ENCODE data around the gene SLF1.

Gene SLF1

DNA sequence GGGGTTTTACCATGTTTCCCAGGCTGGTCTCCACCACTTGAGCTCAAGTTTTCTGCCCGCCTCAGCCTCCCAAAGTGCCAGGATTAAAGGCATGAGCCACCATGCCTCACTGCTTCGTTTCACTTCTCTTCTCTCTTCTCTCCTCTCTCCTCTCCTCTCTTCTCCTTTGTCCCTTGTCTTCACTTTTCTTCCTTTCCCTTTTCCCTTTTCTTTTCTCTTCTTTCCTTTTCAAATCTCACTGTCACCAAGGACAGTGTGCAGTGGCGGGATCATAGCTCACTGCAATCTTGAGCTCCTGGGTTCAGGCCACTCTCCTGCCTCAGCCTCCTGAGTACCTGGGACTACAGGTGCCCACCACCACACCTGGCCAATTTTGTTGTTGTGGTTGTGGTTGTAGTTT lies 49.5 kb downstream of the SLF1 start:
- no peak for DNase-seq

- no peak for DNase-seq
Observed at GRCh38 chr5:94670726-94671125, 52.3 kb downstream of the SLF1 start.

DNA sequence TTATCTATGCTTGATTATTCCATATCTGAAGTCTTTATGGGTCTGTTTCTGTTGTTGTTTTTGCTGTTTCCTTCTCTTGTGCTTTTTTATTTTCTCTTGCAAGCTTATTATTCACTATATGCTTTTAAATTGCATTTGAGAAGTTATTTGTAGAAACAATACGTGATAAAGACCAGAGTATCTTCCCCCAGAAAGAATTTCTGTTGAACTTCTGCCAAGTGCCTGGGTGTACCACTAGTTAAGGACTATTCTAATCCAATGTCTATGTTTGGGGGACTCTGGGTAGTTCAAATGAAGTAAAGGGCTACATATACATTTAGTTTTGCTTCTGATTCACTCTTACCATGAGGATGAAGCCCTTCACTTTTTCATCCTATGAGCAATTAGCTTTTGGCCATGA lies 54.3 kb downstream of the SLF1 start:
- no peak for DNase-seq

DNA sequence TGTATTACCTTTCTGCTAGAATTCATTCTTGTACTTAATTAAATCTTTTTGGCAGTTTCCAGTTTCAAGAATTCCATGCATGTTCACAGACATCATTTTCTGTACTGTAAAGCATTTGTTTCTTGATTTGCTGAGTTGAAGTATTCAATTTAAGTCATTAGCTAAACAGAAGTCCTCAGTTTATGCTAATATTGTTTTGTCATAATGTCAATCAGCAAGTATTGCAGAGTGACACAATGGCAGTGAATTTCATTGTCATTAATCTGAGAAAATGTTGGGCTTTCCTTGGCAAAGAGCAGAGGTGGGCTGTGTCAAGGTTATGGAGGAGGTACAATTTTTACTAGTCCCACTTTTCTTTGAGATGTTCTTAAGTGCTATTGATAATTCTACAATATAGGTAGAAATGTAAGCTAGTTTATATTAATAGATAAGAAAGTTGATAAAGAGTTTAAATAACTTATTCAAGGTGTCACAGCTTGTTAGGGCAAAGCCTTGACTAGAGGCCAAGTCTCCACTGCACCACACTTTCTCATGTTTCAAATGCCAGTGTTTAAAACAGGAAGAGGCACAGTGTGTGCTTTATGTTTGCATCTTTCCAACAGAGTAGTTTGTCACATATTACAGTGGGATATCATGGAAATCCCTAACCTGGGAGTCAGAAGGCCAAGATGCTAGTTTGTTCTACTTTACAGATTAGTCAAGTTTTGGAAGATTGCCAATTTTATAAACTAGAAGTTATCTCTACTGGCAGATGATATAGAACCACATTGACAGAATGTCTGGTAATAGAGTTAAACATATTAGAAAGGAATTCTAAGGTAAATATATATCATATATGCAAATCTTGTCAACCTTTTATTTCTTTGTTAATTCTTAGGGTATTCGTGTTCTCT lies 56.3 kb downstream of the SLF1 start:
- DNase-seq = no peak

DNA sequence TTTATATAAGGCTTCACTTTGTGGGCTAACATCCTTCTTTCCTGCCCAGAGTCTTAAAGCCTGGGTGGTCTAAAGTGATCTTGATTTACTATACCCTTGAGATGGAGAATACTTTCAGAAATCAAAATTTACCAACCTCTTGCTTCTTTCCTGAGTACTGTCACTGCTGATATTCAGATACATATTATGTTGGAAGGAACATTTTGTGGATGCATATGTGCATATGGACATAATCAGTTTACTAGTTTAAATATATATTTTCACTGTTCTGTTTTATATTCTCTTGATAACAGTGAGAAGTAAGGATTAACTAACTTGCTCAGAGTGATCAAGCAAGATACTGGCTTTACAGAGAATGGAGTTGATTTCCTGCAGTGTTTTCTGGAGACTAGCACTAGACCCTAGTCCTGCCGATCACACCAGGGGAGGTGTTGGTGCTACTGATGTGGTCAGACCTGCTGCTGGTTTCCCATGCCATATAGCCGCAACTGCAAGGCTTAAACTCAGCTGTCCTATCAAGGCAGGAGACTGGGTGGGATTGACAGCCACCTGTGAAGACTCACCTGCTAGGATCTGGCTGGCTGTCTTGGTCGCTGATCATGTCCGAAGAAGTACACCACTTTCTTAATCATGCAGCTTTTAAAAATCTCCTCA lies 57.6 kb downstream of the SLF1 start:
- DNase-seq = no peak

DNA sequence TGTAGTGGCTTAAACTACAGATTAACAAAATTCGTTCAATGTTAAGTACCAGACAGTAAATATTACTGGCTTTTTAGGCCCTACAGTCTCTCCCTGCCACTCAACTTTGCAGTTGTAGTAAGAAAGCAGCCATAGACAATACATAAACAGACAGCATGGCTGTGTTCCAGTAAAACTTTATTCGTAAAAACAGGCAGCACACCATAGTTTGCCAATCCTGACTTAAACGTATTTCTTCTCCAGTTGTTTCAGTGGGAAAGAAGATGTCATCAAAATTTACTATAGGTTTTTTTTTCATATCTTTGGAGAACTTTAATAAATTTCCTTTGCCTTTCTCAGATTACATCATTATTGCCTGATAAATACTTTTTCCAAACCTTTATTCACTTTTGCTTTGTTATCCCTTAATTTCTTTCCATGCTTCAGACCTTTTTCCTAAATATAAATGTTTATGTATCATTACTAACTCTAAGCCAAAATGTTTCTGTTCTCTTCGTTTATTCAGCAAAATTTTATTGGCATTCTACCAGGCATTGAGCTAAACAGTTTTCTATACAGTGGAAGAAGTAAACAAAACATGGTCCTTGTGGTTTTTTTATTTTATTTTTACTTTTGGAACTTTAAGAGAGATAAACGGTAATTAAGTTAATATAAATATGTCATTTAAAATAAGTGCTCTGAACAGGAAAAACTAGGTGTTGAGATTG lies 64.5 kb downstream of the SLF1 start:
- no peak for DNase-seq

- no peak for DNase-seq
Observed at GRCh38 chr5:94689908-94690307, 71.4 kb downstream of the SLF1 start.

- peak; percentile 41 for DNase-seq
Observed at GRCh38 chr5:94690778-94691177, 72.3 kb downstream of the SLF1 start.

- no peak for DNase-seq
Observed at GRCh38 chr5:94691291-94691690, 72.8 kb downstream of the SLF1 start.

DNA sequence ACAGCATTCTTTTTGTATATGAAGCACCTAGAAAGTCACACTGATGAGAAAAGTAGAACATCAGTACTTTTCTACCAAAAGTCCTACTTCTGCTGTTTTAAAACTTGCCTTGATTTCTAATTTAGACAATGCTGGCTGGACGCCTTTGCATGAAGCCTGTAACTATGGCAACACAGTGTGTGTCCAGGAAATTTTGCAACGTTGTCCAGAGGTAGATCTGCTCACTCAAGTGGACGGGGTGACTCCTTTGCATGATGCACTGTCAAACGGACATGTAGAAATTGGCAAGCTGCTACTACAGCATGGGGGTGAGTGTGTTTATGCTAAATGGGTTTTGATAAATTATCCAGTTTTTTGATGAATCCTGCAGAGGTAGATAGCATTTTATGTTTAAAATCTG lies 73.5 kb downstream of the SLF1 start:
- DNase-seq = peak; percentile 62

- no peak for DNase-seq
Observed at GRCh38 chr5:94692581-94692980, 74.1 kb downstream of the SLF1 start.

GRCh38 chr5:94693043-94693822 lies 74.8 kb downstream of the SLF1 start:
- DNase-seq = peak; percentile 57

DNA sequence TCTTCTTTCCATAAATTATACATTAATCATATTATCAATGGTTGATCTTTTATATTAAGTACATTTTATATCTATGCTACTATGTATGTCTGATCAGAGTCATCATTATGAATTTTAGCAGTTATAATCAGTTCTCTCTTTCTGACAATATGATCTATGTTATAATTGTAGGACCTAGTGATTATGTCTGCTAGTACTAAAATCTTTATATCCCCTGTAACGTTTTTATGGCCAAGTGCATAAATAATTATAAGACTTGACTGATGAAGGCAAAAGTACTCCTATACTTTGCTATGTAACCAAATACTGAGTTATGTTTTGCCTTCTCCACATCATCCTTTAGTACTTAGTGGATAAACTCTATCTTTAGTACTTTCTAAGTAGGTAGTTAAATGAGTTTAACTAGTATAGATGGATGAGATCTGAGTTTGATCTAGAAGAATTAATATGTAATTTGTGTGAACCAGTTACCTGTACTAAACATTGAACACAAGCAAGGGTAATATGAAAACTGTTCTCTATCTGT lies 75.4 kb downstream of the SLF1 start:
- no peak for DNase-seq

DNA sequence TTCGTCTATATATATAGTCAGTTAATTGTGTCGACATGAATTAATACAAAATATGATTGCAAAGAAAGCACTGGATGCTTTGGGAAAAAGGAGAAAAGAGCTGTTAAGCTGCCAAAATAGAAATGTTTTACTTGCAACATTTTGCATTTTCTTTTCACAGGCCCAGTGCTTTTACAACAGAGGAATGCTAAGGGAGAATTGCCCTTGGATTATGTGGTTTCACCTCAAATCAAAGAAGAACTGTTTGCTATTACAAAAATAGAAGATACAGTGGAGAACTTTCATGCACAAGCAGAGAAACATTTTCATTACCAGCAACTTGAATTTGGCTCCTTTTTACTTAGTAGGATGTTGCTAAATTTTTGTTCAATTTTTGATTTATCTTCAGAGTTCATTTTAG lies 76.2 kb downstream of the SLF1 start:
- DNase-seq = no peak

DNA sequence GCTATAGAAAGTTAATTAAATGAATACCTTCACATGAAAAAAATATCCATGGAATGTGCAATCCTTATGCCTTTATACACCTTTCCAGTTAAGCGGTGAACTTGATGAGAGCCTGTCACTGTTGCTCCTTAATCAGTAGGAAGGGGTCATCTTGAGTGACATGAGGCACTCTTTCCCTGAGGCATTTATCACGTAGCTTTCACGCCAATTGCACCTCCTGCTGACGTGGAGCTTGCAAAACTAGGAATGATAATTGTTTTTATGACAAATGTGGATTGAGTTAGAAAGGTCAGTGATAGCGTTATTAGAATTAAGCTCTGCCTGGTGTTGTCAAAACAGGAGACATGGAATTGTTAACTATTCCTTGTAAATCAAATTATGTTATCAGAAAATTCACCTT lies 79.7 kb downstream of the SLF1 start:
- DNase-seq = no peak

DNA sequence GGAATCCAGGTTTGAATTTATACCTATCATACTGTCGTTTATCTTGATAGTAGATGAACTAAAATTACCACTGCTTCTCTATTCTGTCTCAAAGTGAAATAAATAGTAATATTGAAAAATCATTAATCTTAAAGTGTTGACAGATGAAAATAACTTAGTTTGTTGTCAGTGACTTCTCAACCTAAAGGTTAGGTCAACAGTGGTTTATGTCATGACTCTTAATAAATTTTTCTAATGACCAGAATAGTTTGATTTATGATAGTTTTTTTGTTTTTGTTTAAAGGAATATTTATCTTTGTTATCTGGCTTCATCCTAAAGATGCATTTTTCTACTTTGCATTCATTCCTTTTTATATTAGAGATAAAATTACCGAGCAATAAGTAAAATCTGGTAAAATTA lies 81.1 kb downstream of the SLF1 start:
- DNase-seq = no peak

DNA sequence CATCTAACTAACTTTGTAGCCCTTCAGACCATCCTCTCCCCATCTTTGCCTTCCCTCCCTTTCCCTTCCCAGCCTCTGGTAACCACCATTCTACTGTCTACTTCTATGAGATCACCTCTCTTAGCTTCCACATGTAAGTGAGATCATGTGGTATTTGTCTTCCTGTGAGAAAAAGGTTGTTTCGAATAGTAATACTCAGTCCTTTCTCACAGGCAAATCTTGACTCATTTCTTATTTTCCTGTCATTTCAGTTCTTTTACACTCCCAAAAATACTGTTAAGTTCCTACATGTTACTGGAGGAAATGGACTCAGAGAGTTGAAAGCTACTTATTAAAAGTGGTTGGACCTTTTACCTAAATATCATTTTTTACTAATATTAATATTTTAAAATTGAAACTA lies 82.1 kb downstream of the SLF1 start:
- no peak for DNase-seq

DNA sequence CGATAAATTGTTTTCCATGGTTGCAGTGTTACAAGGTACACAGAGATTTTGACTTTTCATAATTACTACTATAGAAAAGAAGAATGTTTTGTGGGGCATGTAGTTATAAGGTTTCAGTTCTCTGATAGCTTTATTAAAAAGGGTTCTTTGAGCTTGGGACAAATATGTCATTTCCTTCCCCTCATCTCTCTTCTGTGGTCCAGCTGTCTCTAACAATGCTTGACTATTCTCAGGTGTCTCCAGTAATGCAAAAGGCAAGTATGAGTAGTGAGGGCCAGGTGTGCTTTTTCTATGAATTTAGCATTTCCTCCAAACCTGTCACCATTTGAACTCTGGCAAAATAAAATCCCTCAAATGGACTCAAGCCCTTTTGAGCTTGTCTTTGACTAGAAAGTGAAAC lies 84.3 kb downstream of the SLF1 start:
- DNase-seq = no peak

GRCh38 chr5:94705427-94705826 lies 87.0 kb downstream of the SLF1 start:
- no peak for DNase-seq

GRCh38 chr5:94707359-94707758 lies 88.9 kb downstream of the SLF1 start:
- DNase-seq = peak; percentile 24

GRCh38 chr5:94709277-94709676 lies 90.8 kb downstream of the SLF1 start:
- DNase-seq = no peak

DNA sequence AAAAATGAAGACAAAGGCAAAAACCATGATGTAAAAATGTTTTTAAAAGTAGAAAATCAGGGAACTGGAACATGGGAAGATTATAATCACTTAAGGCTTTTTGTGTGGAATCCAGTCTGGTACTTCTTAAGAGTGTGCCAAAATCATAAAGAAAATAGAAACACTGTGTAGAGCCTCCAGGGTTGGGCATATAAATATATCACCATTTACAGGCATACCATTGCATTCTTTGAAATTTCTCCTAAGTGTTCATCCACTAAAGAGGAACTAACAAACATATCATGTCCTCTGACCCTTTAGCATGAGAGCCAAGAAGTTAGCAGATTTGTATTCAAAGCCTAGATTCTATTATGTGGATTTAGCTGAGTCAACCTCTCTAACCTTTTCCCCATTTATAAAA lies 93.3 kb downstream of the SLF1 start:
- DNase-seq = no peak

DNA sequence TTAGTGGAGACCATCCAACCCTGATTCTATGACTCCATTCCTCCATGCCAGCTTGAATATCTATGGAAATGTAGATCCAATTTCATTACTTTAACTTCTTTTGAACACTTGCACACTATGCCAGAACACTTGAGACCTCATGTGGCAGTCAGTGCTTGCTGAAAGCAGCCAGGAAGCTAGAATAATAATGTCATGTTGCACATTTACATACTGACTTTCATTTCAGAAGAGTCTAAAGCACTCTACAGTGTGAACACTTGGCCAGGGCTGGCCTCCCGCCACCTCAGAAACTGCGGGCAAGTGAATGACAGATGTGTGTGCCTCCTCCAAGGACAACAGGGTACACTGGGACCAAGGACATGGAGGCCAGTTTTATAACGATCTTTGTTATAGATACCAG lies 97.3 kb downstream of the SLF1 start:
- peak; percentile 22 for DNase-seq

Data from NCI-H2029 (cell line).